Transverse colon (tissue), 4 donors: ENCODE data around the gene GHRHR. TPM values are rescaled to one million over a fixed set of nuclear protein-coding genes. Genes with fewer than 3 reads are reported as not detected.

ENCODE experiments used
- DNase-seq: peaks from one replicate; pipeline ENCODE4 v3.0.0-alpha.2; 2019
- H3K27ac ChIP-seq, 4 donors: fragments of 200-600 bp; sonication (generic); 2 replicates each; pipeline ENCODE4 v1.5.1; 2016 to 2018; ENCODE audit warnings: inconsistent platforms in 4 of 4
- H3K27me3 ChIP-seq: fragments of 200-600 bp; sonication (generic); 2 replicates; pipeline ENCODE4 v1.5.1; 2017; ENCODE audit warnings: inconsistent platforms
- H3K36me3 ChIP-seq, 4 donors: fragments of 200-600 bp; sonication (generic); 2 replicates each; pipeline ENCODE4 v1.5.1; 2017 to 2019; ENCODE audit warnings: inconsistent platforms in 4 of 4
- H3K4me1 ChIP-seq, 4 donors: fragments of 200-600 bp; sonication (generic); 2 replicates each; pipeline ENCODE4 v1.5.1; 2017 to 2020; ENCODE audit warnings: inconsistent platforms in 4 of 4
- H3K4me3 ChIP-seq, 4 donors: fragments of 200-600 bp; sonication (generic); 1 replicate in 1 of 4; 2 replicates in 3 of 4; pipeline versions ENCODE4 v1.5.1 to v1.6.1; 2017 to 2019; ENCODE audit warnings: inconsistent platforms in 4 of 4
- H3K9me3 ChIP-seq, 2 donors: fragments of 200-600 bp; sonication (generic); 2 replicates each; pipeline ENCODE4 v1.5.1; 2017 to 2019; ENCODE audit warnings: inconsistent platforms in 2 of 2
- CTCF ChIP-seq, 5 experiments: fragments of 200-600 bp in 3 of 5; fragments of 450-650 bp in 2 of 5; sonication (generic) in 3 of 5; IDR thresholded peaks; 1 replicate in 2 of 5; 2 replicates in 3 of 5; pipeline ENCODE4 v1.5.1; 2016 to 2017; ENCODE audit warnings: antibody characterized with exemption in 5 of 5, inconsistent platforms in 3 of 5, mild to moderate bottlenecking in 2 of 5, moderate library complexity in 1 of 5
- EP300 ChIP-seq: sonication (generic); formaldehyde crosslinking; IDR thresholded peaks from one replicate; pipeline ENCODE4 v1.6.1; 2017; ENCODE audit warnings: antibody characterized with exemption, low read depth
- POLR2A ChIP-seq: fragments of 450-650 bp; IDR thresholded peaks from one replicate; pipeline ENCODE4 v1.6.1; 2016; ENCODE audit warnings: antibody characterized with exemption, mild to moderate bottlenecking, moderate library complexity
- POLR2AphosphoS5 ChIP-seq, 3 donors: sonication (generic); formaldehyde crosslinking; IDR thresholded peaks; one replicate each; pipeline ENCODE4 v1.6.1; 2016; ENCODE audit warnings: antibody characterized with exemption in 3 of 3
- WGBS, 2 donors: methylation state at CpG; one replicate each; pipeline ENCODE4 v1.1.5; 2018; ENCODE audit warnings: low coverage in 1 of 2; 5-methylcytosine and 5-hydroxymethylcytosine counted together
- in situ Hi-C, 4 donors: fragments of 200-750 bp; cut with MboI; loops; one replicate each; pipeline versions ENCODE4 v1.15.0 to v1.15.1; 2017; ENCODE audit warnings: low sequenced_read_pairs in 3 of 4, low pct_ligation_motif_present in 1 of 4, low pct_unique_long_range_greater_than_20kb in 1 of 4
- intact Hi-C: fragments of 100-400 bp; cut with DNase I; formaldehyde crosslinking; loops from one replicate; pipeline ENCODE4 v1.15.1; 2023; ENCODE audit warnings: low total_unique reads
- total RNA-seq, 4 donors: library from RNA; depleted of rRNA; stranded (reverse); fragments of >200 nt; gene quantifications; one replicate each; pipeline ENCODE4 v1.1.0, GENCODE V29; 2016

Gene GHRHR
- total RNA-seq, 4 donors from 2014 or later: not detected

GRCh38 chr7:30986738-30987137 is 23.0 kb downstream of the GHRHR start:
- Histone ChIP-seq H3K36me3 (no peaks in the 10 kb centered on the region), H3K27me3 (no peaks in the 10 kb centered on the region), H3K4me3 (no peak overlapping the region), H3K4me1 (peaks cover 0 to 12% (median 0%) of the 10 kb centered on the region in 4 donors), H3K27ac (no peak overlapping the region), H3K9me3 (no peaks in the 10 kb centered on the region)
- intact Hi-C loops (no loop called here), in situ Hi-C loops (loop anchor here in 2 of 4 donors (10.0 kb wide), 1 partner anchor 138 kb away; no protein-coding TSS in a partner anchor)
- WGBS, 2 donors: 44 to 71% methylated on average over 3 to 16 of the region's 16 CpGs
- DNase-seq: no peak
- TF ChIP-seq EP300: no peak
- no peak for TF ChIP-seq POLR2A
- no peak for TF ChIP-seq CTCF (IDR thresholded peaks at IDR 0.05)
- no peak for TF ChIP-seq POLR2AphosphoS5 (IDR thresholded peaks at IDR 0.05)

- Histone ChIP-seq H3K9me3 (no peaks in the 10 kb centered on the region), H3K36me3 (no peaks in the 10 kb centered on the region), H3K4me1 (peaks cover 0 to 12% (median 0%) of the 10 kb centered on the region in 4 donors), H3K27ac (no peak overlapping the region), H3K4me3 (no peak overlapping the region), H3K27me3 (no peaks in the 10 kb centered on the region)
- 79% methylated on average over 7 of the region's 7 CpGs; no CpG with 5 or more reads in 1 of the 2 donors for WGBS, 2 donors
- DNase-seq: no peak
- intact Hi-C loops: no loop called here
- TF ChIP-seq EP300: no peak
- no peak for TF ChIP-seq CTCF (IDR thresholded peaks at IDR 0.05)
- TF ChIP-seq POLR2A: no peak
- TF ChIP-seq POLR2AphosphoS5 (IDR thresholded peaks at IDR 0.05): no peak
- in situ Hi-C loops: loop anchor here in 2 of 4 donors (10.0 kb wide), 1 partner anchor 138 kb away; no protein-coding TSS in a partner anchor
Observed at GRCh38 chr7:30987178-30987577, 23.4 kb downstream of the GHRHR start.

- intact Hi-C loops (no loop called here), in situ Hi-C loops (loop anchor here in 2 of 4 donors (10.0 kb wide), 1 partner anchor 137 kb away; no protein-coding TSS in a partner anchor)
- H3K36me3 ChIP-seq: no peaks in the 10 kb centered on the region
- 95% methylated on average over 5 of the region's 5 CpGs; no CpG with 5 or more reads in 1 of the 2 donors for WGBS, 2 donors
- H3K4me1 ChIP-seq: peaks cover 0 to 12% (median 0%) of the 10 kb centered on the region in 4 donors
- TF ChIP-seq POLR2AphosphoS5 (IDR thresholded peaks at IDR 0.05): no peak
- TF ChIP-seq EP300: no peak
- no peak for TF ChIP-seq CTCF (IDR thresholded peaks at IDR 0.05)
- no peak for TF ChIP-seq POLR2A
- no peak overlapping the region for H3K27ac ChIP-seq
- no peaks in the 10 kb centered on the region for H3K27me3 ChIP-seq
- DNase-seq: no peak
- no peak overlapping the region for H3K4me3 ChIP-seq
- H3K9me3 ChIP-seq: no peaks in the 10 kb centered on the region
Observed at GRCh38 chr7:30987936-30988335, 24.2 kb downstream of the GHRHR start.

GRCh38 chr7:30988351-30989005 is 24.7 kb downstream of the GHRHR start:
- Histone ChIP-seq H3K4me1 (peaks cover 0 to 12% (median 0%) of the 10 kb centered on the region in 4 donors), H3K27me3 (no peaks in the 10 kb centered on the region), H3K9me3 (no peaks in the 10 kb centered on the region), H3K36me3 (no peaks in the 10 kb centered on the region), H3K27ac (no peak overlapping the region), H3K4me3 (no peak overlapping the region)
- DNase-seq: peak; percentile 49
- intact Hi-C loops (no loop called here), in situ Hi-C loops (loop anchor here in 2 of 4 donors (10.0 kb wide), 1 partner anchor 136 kb away; no protein-coding TSS in a partner anchor)
- no peak for TF ChIP-seq POLR2A
- no peak for TF ChIP-seq CTCF (IDR thresholded peaks at IDR 0.05)
- no peak for TF ChIP-seq POLR2AphosphoS5 (IDR thresholded peaks at IDR 0.05)
- TF ChIP-seq EP300: no peak
- 58% methylated on average over 13 of the region's 19 CpGs; no CpG with 5 or more reads in 1 of the 2 donors for WGBS, 2 donors
